ENCODE measurements around the gene UNG. TPM values are rescaled to one million over a fixed set of nuclear protein-coding genes. Genes with fewer than 3 reads are reported as not detected.

Gene UNG
- total RNA-seq (2022; extraction: Qiagen RNA extraction) = 86.9 to 98.2 TPM (median 89.4 TPM) in 5 replicates

GRCh38 chr12:109097435-109098182 is at the start of gene UNG:
Gene UNG (plus strand): TSS chr12:109097597. CDS start chr12:109097680, 83 bp downstream.

DNA sequence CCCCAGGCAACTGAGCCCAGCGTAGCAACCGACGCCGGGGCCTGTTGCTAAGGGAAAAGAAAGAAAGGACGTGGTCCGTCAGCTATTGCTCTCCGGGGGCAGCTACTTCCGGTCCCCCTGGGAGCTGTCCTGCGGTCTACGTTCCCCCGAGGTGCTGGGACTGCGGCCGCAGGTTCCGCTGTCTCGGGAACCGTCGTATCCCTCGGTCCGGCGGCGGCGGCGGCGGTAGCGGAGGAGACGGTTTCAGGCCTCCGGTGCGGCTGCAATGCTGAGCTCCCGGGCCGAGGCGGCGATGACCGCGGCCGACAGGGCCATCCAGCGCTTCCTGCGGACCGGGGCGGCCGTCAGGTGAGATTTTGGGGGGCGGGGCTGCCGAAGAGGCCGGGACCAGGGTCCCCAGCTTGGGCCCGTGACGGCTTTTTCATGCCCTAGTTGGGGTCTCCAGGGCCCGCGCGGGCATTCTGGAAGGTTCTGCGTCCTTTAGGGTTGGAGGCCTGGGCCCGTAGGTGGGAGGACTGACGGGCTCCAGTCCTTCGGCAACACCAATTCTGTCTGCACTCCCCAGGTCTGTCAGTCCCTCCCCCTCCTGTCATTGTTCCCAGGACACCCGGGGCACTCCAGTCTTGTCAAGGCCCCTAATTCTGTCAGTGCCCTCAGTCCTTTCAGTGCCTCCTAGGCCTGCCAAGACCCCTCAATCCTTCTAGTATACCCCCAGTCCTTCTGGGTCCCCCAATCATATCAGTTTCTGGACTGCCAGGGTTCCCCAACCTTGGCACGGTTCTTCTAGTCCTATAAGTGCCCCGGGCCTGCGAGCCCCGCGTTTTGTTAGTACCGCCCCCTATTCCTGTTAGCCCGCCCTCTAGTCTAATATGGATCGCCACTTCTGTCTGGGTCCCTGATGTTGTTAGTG is 44.7 kb upstream of the UNG start, which contains the start of gene USP30:
USP30 (plus strand) TSS at position 163 of the 910 bp plus-strand sequence; CDS start at position 266, 103 bp downstream.

GRCh38 chr12:109093022-109093918 is 4.1 kb upstream of the UNG start, which contains the start of gene ALKBH2:
Gene ALKBH2 (minus strand): TSS chr12:109093472. CDS start chr12:109092786, 686 bp downstream.

GRCh38 chr12:109115758-109116610 is 18.6 kb downstream of the UNG start, which contains the start of gene ACACB:
Gene ACACB (plus strand): TSS chr12:109116587. CDS start chr12:109139406, 22,819 bp downstream.

Other genes with a start within 250 kb of the UNG start
- 14.5 to 23.0 TPM (median 21.0 TPM) in 5 replicates for gene SSH1, start 240.0 kb upstream of the UNG start, total RNA-seq (2022; extraction: Qiagen RNA extraction)
- not detected in 5 replicates for gene DAO, start 217.5 kb upstream of the UNG start, total RNA-seq (2022; extraction: Qiagen RNA extraction)
- not detected in 5 replicates for gene SVOP, start 76.5 kb upstream of the UNG start, total RNA-seq (2022; extraction: Qiagen RNA extraction)
- 7.0 to 9.4 TPM (median 7.3 TPM) in 5 replicates for gene USP30, start 45.0 kb upstream of the UNG start, total RNA-seq (2022; extraction: Qiagen RNA extraction)
- 45.2 to 52.4 TPM (median 51.2 TPM) in 5 replicates for gene ALKBH2, start 4.1 kb upstream of the UNG start, total RNA-seq (2022; extraction: Qiagen RNA extraction)
- 8.7 to 17.7 TPM (median 12.4 TPM) in 5 replicates for gene ACACB, start 19.0 kb downstream of the UNG start, total RNA-seq (2022; extraction: Qiagen RNA extraction)
- gene FOXN4, start 211.7 kb downstream of the UNG start, total RNA-seq (2022; extraction: Qiagen RNA extraction) = 0.03 to 0.08 TPM (median 0.03 TPM) in 3 of 5 replicates, not detected in the others